Right cardiac atrium (tissue), 5 donors: ENCODE measurements around the gene RDH16. TPM values are rescaled to one million over a fixed set of nuclear protein-coding genes. Genes with fewer than 3 reads are reported as not detected.
A peak's percentile ranks its signal among the peaks of the same experiment; 100 is the strongest.

ENCODE experiments used
- ATAC-seq, 2 donors: fragments of 200-7000 bp; cut with Tn5 transposase; one replicate each; pipeline versions ENCODE4 v1.8.0 to v1.9.1; 2020; ENCODE audit warnings: moderate library complexity in 2 of 2, mild to moderate bottlenecking in 1 of 2
- DNase-seq, 3 donors: peaks; one replicate each; pipeline ENCODE4 v3.0.0-alpha.2; 2020
- H3K27ac ChIP-seq: one replicate; pipeline ENCODE4 v1.5.1; 2013; ENCODE audit warnings: mild to moderate bottlenecking, low read length, control low read depth, moderate library complexity
- H3K27me3 ChIP-seq: one replicate; pipeline ENCODE4 v1.6.1; 2013; ENCODE audit not compliant: control insufficient read depth, insufficient read depth
- H3K4me1 ChIP-seq: one replicate; pipeline ENCODE4 v1.6.1; 2013; ENCODE audit warnings: low read length; ENCODE audit not compliant: control insufficient read depth, insufficient read depth
- H3K4me3 ChIP-seq: one replicate; pipeline ENCODE4 v1.5.1; 2013; ENCODE audit warnings: low read length, control low read depth
- H3K9me3 ChIP-seq: one replicate; pipeline ENCODE4 v1.6.1; 2013; ENCODE audit warnings: low read length; ENCODE audit not compliant: control insufficient read depth
- WGBS: extraction: QIAGEN DNeasy Blood & Tissue Kit; methylation state at CpG from one replicate; pipeline ENCODE4 v1.1.7; 2013; 5-methylcytosine and 5-hydroxymethylcytosine counted together
- intact Hi-C, 4 donors: fragments of 100-400 bp; cut with DNase I; formaldehyde crosslinking; loops; one replicate each; pipeline versions ENCODE4 v1.11.0 to v1.14.0; 2022 to 2023
- long read RNA-seq, 4 donors: library from polyadenylated mRNA; unstranded; transcript quantifications; one replicate each; pipeline ENCODE4 v2.0.0, GENCODE V29; 2020 to 2021
- polyA plus RNA-seq: library from polyadenylated mRNA; stranded (reverse); fragments of 200-250 nt; gene quantifications from one replicate; pipeline ENCODE4 v1.2.3, GENCODE V29; 2013
- total RNA-seq, 4 donors: library from RNA; stranded (reverse); fragmentation: NEBNext Ultra II Directional; extraction: Animal tissue kit (Norgen Biotek cat#: 25700); gene quantifications; one replicate each; pipeline ENCODE4 v1.2.1, GENCODE V29; 2021
- donor health status: healthy with polysubstance abuse.
- donor health status: DM: no; HTN: yes; CAD: no.
- donor health status: DM: no; HTN: no; CAD: no.
- donor health status: DM: no; HTN: yes; CAD: no; lungs with severe emphysema.
- donor health status: DM: yes; HTN: yes; CAD: no.

Gene RDH16, protein sequence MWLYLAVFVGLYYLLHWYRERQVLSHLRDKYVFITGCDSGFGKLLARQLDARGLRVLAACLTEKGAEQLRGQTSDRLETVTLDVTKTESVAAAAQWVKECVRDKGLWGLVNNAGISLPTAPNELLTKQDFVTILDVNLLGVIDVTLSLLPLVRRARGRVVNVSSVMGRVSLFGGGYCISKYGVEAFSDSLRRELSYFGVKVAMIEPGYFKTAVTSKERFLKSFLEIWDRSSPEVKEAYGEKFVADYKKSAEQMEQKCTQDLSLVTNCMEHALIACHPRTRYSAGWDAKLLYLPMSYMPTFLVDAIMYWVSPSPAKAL
- under 1 TPM; 0.06 to 0.31 (median 0.26) TPM for total RNA-seq
- 0.29 TPM for polyA plus RNA-seq
- long read RNA-seq, donor 1, result 0 reads
- long read RNA-seq, donor 2, partial matches to known transcripts, result 0 of 1 reads
- long read RNA-seq, donor 2, other reads (novel, unspliced or antisense), result 1 of 1 reads
- long read RNA-seq, donor 3, result 0 reads
- long read RNA-seq, donor 4, result 0 reads

DNA sequence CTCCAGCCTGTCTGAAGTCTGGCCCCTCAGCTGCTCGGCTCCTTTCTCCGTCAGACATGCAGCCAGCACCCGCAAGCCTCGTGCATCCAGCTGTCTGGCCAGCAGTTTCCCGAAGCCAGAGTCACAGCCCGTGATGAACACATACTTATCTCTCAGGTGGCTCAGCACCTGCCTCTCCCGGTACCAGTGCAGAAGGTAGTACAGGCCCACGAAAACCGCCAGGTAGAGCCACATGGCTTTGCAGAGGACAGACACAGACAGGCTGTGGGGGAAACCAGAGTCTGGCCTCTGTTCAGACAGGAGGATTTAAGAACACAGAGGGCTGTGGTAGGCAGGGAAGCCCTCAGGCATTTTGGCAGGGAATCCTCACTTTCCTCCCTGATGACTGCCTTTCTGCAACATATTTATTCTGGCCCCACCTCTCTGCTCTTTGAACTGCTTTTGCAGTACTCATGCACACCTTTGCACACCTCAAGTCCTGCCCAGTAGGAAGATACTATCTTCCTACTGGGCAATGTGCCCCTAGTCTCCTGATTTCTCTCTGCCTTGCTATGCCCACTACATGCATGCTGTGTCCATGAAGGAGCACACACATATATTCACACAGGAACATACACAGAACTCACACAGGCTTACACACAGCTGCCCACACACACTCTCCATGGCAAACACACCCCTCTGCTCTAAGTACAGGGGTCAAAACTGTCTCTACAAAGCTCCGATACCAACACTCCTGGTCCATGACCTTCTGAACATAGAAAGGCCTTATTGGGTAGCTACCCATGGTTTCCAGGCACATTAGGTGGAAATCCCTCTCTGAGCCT lies at the start of gene RDH16:
TSS of gene RDH16 (minus strand) at position 380 of the 824 bp plus-strand sequence. CDS start at position 234, 146 bp downstream.
- Histone ChIP-seq H3K27me3 (no peaks in the 10 kb centered on the region), H3K27ac (no peak within 1 kb of the TSS), H3K4me1 (no peaks in the 10 kb centered on the region), H3K9me3 (peaks cover 4% of the 10 kb centered on the region), H3K4me3 (no peak within 1 kb of the TSS)
- WGBS, result 84% methylated on average over 10 of the region's 10 CpGs
- no peak for DNase-seq
- no peak for ATAC-seq
- intact Hi-C loops, result no loop called here

DNA sequence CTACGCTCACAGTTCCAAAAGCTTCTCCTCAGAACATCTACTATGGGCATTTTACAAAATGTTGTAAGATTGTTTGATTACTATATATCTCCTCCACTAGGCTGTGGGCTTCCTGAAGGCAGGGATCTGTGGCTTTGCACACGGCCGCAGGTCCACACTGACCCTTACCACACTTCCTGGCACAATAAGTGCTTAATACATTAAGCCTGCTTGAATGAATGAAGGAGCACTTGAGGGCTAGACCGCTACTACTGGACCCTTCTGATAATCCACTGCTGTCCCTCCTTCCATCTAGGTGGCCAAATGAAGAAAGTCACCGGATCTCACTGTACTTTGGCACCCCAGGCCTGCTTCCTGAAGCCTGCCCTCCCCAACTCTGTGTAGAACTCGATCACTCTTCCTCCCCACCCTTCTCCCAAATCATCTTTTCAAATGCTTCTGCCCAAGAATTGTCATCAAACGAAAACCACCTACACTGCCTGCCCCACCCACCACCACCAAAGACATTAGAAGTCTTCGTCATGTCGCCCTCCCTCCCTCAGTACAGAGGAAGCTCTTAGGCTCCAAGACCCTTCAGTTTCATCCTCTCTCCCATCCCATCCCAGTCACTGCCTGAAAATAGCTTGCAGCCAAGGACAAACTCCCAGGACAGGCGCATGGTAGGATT lies 49.5 kb upstream of the RDH16 start:
- no peak overlapping the region for H3K27ac ChIP-seq
- intact Hi-C loops, result loop anchor here in 1 of 4 donors (5.0 kb wide), 1 partner anchor 55 kb away; no protein-coding TSS in a partner anchor
- H3K27me3 ChIP-seq, result no peaks in the 10 kb centered on the region
- DNase-seq, result no peak
- ATAC-seq, result no peak
- 63% methylated on average over 10 of the region's 10 CpGs for WGBS
- peaks cover 2% of the 10 kb centered on the region for H3K4me1 ChIP-seq
- no peaks in the 10 kb centered on the region for H3K9me3 ChIP-seq
- H3K4me3 ChIP-seq, result peak overlapping the region; percentile 93

DNA sequence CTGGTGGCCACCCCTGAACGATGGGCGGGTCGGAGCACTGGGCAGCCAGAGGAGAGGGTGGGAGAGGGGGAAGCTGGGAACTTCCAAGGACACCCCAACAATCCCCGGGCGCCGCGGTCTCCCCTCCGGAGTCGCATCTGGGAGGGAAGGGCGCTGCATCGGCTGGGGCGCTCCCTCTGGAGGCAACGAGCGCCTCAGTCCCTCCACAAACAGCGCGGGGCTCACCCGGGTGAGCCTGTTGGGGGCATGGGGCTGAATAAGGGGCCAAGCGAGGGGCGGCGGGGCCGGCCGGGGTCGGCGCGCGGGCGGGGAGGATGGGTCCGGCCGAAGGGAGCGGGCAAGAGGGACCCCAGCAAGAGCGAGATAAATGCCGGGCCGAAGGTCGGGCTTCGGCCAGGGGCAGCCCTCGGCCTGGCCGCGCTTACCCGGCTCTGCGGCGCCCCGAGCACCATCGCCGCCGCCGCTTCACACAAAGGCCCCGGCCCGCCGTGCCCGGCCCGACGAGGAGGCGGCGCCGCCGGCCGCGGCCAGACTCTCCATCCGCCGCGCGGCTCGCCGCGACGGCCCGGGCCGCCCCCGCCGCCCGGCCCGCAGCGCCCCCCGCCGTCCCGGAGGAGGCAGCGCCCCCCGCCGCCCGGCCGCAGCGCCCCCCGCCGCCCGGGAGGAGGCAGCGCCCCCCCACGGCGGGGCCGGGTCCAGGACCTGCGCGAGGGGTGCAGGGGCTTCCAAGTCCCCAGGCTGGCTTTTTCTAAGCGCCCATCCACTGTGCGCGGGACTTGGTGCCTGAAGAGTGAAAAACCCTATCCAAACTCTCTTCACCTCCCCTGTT lies 48.8 kb upstream of the RDH16 start, which contains the start of gene ZBTB39:
TSS of gene ZBTB39 (minus strand) at position 567 of the 829 bp plus-strand sequence. CDS start 1,629 bp downstream, outside the sequence.
- intact Hi-C loops, result loop anchor here in 1 of 4 donors (5.0 kb wide), 1 partner anchor 56 kb away; no protein-coding TSS in a partner anchor
- WGBS, result under 1% methylated on average over 94 of the region's 94 CpGs
- Histone ChIP-seq H3K27me3 (no peaks in the 10 kb centered on the region), H3K27ac (peak within 1 kb of the TSS; percentile 68), H3K4me1 (peaks cover 3% of the 10 kb centered on the region), H3K4me3 (peak within 1 kb of the TSS; percentile 93), H3K9me3 (no peaks in the 10 kb centered on the region)
- ATAC-seq (peak; percentile 76 to 78), DNase-seq (peak; percentile 56 to 88 (median 85))

DNA sequence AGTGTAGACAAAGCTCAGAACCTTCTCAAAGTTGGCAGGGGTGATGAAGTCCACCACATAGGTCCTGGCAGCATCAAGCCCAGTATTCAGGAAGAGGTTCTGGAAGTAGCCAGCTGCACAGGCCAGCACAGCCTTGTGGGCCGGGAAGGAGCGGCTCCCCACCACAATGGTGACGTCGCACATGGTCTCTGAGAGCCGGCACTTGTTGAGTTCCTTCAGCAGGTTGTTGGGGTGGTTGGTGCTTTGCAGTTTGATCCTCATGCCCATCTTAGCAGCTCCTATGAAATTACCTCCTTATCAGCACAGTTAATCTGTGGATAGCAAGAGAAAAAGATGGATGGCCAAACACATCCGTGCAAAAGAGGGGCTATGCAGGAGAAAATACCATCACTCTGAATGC lies 47.2 kb upstream of the RDH16 start:
- ATAC-seq, result no peak
- H3K4me1 ChIP-seq, result peaks cover 3% of the 10 kb centered on the region
- 77% methylated on average over 6 of the region's 6 CpGs for WGBS
- H3K27me3 ChIP-seq, result no peaks in the 10 kb centered on the region
- intact Hi-C loops, result loop anchor here in 2 of 4 donors (5.0 kb wide), 2 partner anchors 58 to 247 kb away; no protein-coding TSS in a partner anchor
- no peaks in the 10 kb centered on the region for H3K9me3 ChIP-seq
- no peak for DNase-seq
- no peak overlapping the region for H3K4me3 ChIP-seq
- no peak overlapping the region for H3K27ac ChIP-seq

DNA sequence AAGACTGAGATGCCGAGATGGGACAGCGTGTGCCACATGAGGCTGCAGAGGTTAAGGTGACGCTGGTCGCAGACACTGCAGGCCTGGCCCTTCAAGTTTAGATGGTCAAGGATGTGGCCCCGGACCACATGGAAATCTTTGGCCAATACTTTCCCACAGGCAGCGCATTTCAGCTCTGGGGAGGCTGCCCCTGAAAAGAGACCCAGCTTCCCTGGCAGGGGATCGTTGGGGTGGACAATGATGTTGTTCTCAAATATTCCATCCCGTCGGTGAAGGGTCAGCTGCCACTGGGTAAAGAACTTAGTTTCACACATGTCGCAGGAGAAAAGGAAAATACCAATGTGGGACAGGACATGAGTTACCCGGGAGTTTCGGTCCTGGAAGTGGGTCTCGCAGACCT lies 46.0 kb upstream of the RDH16 start:
- Histone ChIP-seq H3K9me3 (no peaks in the 10 kb centered on the region), H3K4me3 (no peak overlapping the region), H3K27ac (no peak overlapping the region), H3K27me3 (no peaks in the 10 kb centered on the region), H3K4me1 (peaks cover 3% of the 10 kb centered on the region)
- ATAC-seq, result no peak
- WGBS, result 91% methylated on average over 13 of the region's 13 CpGs
- intact Hi-C loops, result loop anchor here in 2 of 4 donors (5.0 kb wide), 1 partner anchor 246 kb away; no protein-coding TSS in a partner anchor
- DNase-seq, result no peak

DNA sequence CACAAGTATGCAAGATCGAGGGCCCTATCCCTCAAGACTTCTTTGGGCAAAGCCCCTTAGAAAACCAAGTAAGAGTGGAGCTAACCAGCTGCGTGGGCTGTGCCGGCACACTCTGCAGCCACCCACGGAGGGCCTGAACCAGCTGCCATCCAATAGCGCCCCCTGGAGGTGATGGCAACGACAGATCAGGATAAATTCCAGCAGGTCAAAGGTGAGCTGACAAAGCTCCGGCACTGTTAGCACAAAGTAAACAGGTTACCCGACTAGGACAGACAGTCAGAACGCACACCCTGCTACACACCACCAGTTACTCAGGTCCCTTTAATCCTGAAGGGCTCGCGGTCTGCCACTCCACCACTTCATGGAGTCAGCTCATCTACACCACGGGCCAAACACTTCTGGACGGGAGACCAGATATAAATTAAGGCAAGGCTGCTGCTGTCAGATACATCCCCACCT lies 44.1 kb upstream of the RDH16 start:
- ATAC-seq, result peak; percentile 51 to 56

DNA sequence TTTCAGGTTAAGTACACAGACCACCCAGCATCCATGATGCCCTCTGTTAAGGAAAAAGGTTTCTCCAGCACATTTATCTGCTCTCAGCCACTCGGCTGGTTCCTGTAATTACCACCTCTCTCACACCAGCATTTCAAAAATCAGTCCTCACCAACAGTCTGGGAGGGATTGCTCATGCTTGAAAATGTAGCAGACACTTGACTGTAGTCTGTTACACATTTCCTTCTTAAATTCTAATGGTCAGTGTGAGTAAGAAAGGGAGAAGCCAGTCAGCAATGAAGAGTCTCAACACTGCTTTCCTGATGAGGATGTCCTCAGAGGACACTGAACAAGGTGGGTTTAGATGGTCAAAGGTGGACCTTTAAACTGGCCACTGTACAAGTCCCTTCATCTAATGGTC lies 43.0 kb upstream of the RDH16 start:
- DNase-seq (no peak), ATAC-seq (no peak)
- intact Hi-C loops, result loop anchor here in 2 of 4 donors (5.0 kb wide), 1 partner anchor 243 kb away; no protein-coding TSS in a partner anchor
- H3K4me3 ChIP-seq, result no peak overlapping the region
- 63% methylated on average over 1 of the region's 1 CpG for WGBS
- H3K27me3 ChIP-seq, result no peaks in the 10 kb centered on the region
- H3K9me3 ChIP-seq, result no peaks in the 10 kb centered on the region
- H3K4me1 ChIP-seq, result peaks cover 2% of the 10 kb centered on the region
- H3K27ac ChIP-seq, result no peak overlapping the region

More for the DNA sequence above, 44.1 kb upstream of the RDH16 start:
- Histone ChIP-seq H3K9me3 (no peaks in the 10 kb centered on the region), H3K27me3 (no peaks in the 10 kb centered on the region), H3K4me3 (no peak overlapping the region), H3K4me1 (peaks cover 3% of the 10 kb centered on the region), H3K27ac (no peak overlapping the region)
- peak; percentile 67 to 84 (median 82) for DNase-seq
- WGBS, result 30% methylated on average over 13 of the region's 13 CpGs
- intact Hi-C loops, result loop anchor here in 2 of 4 donors (5.0 kb wide), 1 partner anchor 244 kb away; no protein-coding TSS in a partner anchor

DNA sequence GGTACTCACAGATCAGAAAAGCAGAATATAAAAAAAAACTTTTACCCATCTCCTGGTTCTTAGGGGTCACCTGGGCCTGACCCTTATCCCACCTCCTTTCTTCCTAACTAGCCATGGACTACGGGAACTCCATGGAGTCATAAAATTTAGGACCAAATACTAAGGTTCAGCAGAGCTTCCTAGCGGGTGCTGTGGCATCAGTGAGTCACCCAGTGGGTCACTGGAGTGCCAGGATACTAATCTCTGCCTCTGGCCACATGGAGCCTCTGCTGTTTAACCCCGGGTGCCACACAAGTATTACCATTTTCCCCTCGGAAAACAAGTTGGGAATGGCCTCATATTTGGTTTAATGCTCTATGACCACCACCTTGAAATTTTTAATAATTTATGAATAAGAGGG lies 42.0 kb upstream of the RDH16 start:
- no peak for DNase-seq
- no peak overlapping the region for H3K27ac ChIP-seq
- no peaks in the 10 kb centered on the region for H3K9me3 ChIP-seq
- intact Hi-C loops, result loop anchor here in 1 of 4 donors (10.0 kb wide), 1 partner anchor 235 kb away; the partner anchor contains the start of gene HSD17B6
- no peak overlapping the region for H3K4me3 ChIP-seq
- no peaks in the 10 kb centered on the region for H3K27me3 ChIP-seq
- ATAC-seq, result no peak
- WGBS, result 86% methylated on average over 4 of the region's 4 CpGs
- peaks cover 2% of the 10 kb centered on the region for H3K4me1 ChIP-seq

DNA sequence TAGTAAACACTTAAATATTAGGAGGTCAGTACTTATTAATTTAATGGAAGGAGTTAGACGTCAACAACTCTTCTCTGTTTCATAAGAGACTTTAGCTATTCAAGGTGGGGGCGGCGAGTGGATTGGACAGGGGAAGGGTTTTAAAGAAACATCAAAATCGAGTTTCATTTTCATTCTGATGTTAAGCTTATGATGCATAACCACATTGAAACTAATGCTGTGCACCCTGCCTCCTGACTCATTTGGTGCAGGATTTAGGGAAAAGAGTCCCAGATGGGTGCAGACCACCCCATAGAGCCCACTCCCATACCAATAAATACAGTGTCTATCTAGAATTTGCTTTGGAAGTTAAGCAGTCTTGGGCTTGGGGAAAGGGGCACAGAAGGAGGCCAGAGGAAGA lies 41.6 kb upstream of the RDH16 start:
- Histone ChIP-seq H3K4me3 (no peak overlapping the region), H3K27me3 (no peaks in the 10 kb centered on the region), H3K27ac (no peak overlapping the region), H3K4me1 (peaks cover 2% of the 10 kb centered on the region), H3K9me3 (no peaks in the 10 kb centered on the region)
- WGBS, result 73% methylated on average over 4 of the region's 4 CpGs
- DNase-seq, result no peak
- no peak for ATAC-seq
- intact Hi-C loops, result loop anchor here in 1 of 4 donors (10.0 kb wide), 1 partner anchor 234 kb away; the partner anchor contains the start of gene HSD17B6
